Neural cell (in vitro differentiated cells): ENCODE data around the gene FAR2. TPM values are rescaled to one million over a fixed set of nuclear protein-coding genes. Genes with fewer than 3 reads are reported as not detected.
"Not testable (repeated sequence)": the region's sequence is repeated elsewhere in the genome, so short reads cannot be mapped to it uniquely, and the experiment has no call there.

ENCODE experiments used
- H2AFZ ChIP-seq: fragments of 200-600, 300-800 bp; sonication (generic), shearing (Covaris generic); 2 replicates; pipeline ENCODE4 v1.6.0; 2014; ENCODE audit warnings: low read depth, mild to moderate bottlenecking, antibody characterized with exemption, low read length, moderate library complexity
- H3F3A ChIP-seq: fragments of 200-600 bp; shearing (Covaris generic); 2 replicates; pipeline ENCODE4 v1.6.1; 2016; ENCODE audit warnings: mild to moderate bottlenecking, moderate library complexity, mixed read lengths, antibody characterized with exemption, low read length; ENCODE audit not compliant: insufficient read depth, poor library complexity, severe bottlenecking
- H3K27ac ChIP-seq: fragments of 200-600, 300-800 bp; sonication (generic), shearing (Covaris generic); 2 replicates; pipeline ENCODE4 v1.5.1; 2014; ENCODE audit warnings: mild to moderate bottlenecking, low read length, moderate library complexity
- H3K27me3 ChIP-seq: fragments of 300-800, 200-600 bp; sonication (generic), shearing (Covaris generic); 2 replicates; pipeline ENCODE4 v1.6.0; 2014; ENCODE audit warnings: mild to moderate bottlenecking, low read depth, low read length, moderate library complexity; ENCODE audit not compliant: insufficient read depth
- H3K36me3 ChIP-seq: fragments of 300-800, 200-600 bp; sonication (generic), shearing (Covaris generic); 2 replicates; pipeline ENCODE4 v1.5.1; 2014; ENCODE audit warnings: mild to moderate bottlenecking, antibody characterized with exemption, low read length, moderate library complexity; ENCODE audit not compliant: insufficient read depth
- H3K4me2 ChIP-seq: fragments of 300-800, 200-600 bp; sonication (generic), shearing (Covaris generic); 2 replicates; pipeline ENCODE4 v1.6.0; 2014; ENCODE audit warnings: mild to moderate bottlenecking, low read length
- H3K4me3 ChIP-seq: fragments of 300-800, 200-600 bp; sonication (generic), shearing (Covaris generic); 2 replicates; pipeline ENCODE4 v1.5.1; 2014; ENCODE audit warnings: mild to moderate bottlenecking, low read length, moderate library complexity
- H3K79me2 ChIP-seq: fragments of 200-600 bp; shearing (Covaris generic); replicated peaks from 2 replicates; pipeline ENCODE4 v1.6.0; 2014; ENCODE audit warnings: mild to moderate bottlenecking, low read length, moderate library complexity; ENCODE audit not compliant: insufficient read depth
- H3K9ac ChIP-seq: fragments of 300-800, 200-600 bp; sonication (generic), shearing (Covaris generic); 2 replicates; pipeline ENCODE4 v1.6.1; 2016; ENCODE audit warnings: mild to moderate bottlenecking, low read length, mixed read lengths
- H3K9me2 ChIP-seq: fragments of 200-600 bp; shearing (Covaris generic); 2 replicates; pipeline ENCODE4 v1.6.1; 2016; ENCODE audit warnings: mild to moderate bottlenecking, low read length, mixed read lengths; ENCODE audit not compliant: insufficient read depth
- H3K9me3 ChIP-seq: fragments of 200-600, 300-800 bp; sonication (generic), shearing (Covaris generic); 2 replicates; pipeline ENCODE4 v1.6.1; 2016; ENCODE audit warnings: mild to moderate bottlenecking, mixed run types, low read length, moderate library complexity, mixed read lengths
- H4K20me1 ChIP-seq: fragments of 200-600 bp; shearing (Covaris generic); 2 replicates; pipeline ENCODE4 v1.6.1; 2016; ENCODE audit warnings: mild to moderate bottlenecking, mixed run types; ENCODE audit not compliant: insufficient read depth
- EP300 ChIP-seq: fragments of 450-650 bp; conservative IDR thresholded peaks from 2 replicates; pipeline ENCODE4 v1.6.1; 2014; ENCODE audit warnings: antibody characterized with exemption, mild to moderate bottlenecking, moderate library complexity; ENCODE audit not compliant: poor library complexity, severe bottlenecking
- EZH2 ChIP-seq: fragments of 200-600, 300-800 bp; shearing (Covaris generic), sonication (generic); IDR thresholded peaks from 2 replicates; pipeline ENCODE4 v1.6.1; 2014; ENCODE audit warnings: antibody characterized with exemption, low read length, borderline replicate concordance, mild to moderate bottlenecking; ENCODE audit not compliant: insufficient read depth, poor library complexity, severe bottlenecking
- MXI1 ChIP-seq: fragments of 450-650 bp; conservative IDR thresholded peaks from 2 replicates; pipeline ENCODE4 v1.6.1; 2014; ENCODE audit warnings: antibody characterized with exemption, mild to moderate bottlenecking; ENCODE audit not compliant: poor library complexity, severe bottlenecking
- POLR2AphosphoS5 ChIP-seq: IDR thresholded peaks from 2 replicates; pipeline ENCODE4 v1.6.1; 2012
- RAD21 ChIP-seq: fragments of 450-650 bp; conservative IDR thresholded peaks from 2 replicates; pipeline ENCODE4 v1.6.1; 2014; ENCODE audit warnings: antibody characterized with exemption, mild to moderate bottlenecking, moderate library complexity
- SMC3 ChIP-seq: fragments of 450-650 bp; conservative IDR thresholded peaks from 2 replicates; pipeline ENCODE4 v1.6.1; 2014; ENCODE audit warnings: antibody characterized with exemption, mild to moderate bottlenecking, moderate library complexity; ENCODE audit not compliant: poor library complexity
- TAF1 ChIP-seq: IDR thresholded peaks from 2 replicates; pipeline ENCODE4 v1.6.1; 2012; ENCODE audit warnings: low read depth
- polyA plus RNA-seq: library from polyadenylated mRNA; depleted of rRNA; stranded (reverse); fragments of >200 nt; gene quantifications from 2 replicates; pipeline ENCODE4 v1.2.3, GENCODE V29; 2014
- TF ChIP-seq, protein P1 (sequence below): IDR thresholded peaks from 2 replicates; pipeline ENCODE4 v1.6.1; 2012; ENCODE audit warnings: borderline replicate concordance
- TF ChIP-seq, protein P2 (sequence below): fragments of 450-650 bp; IDR thresholded peaks from 2 replicates; pipeline ENCODE4 v1.5.1; 2014; ENCODE audit warnings: antibody characterized with exemption, mild to moderate bottlenecking, moderate library complexity; ENCODE audit not compliant: poor library complexity, severe bottlenecking

The FAR2 gene
- polyA plus RNA-seq, 1 donor from 2014 or later = 0.99 TPM

DNA sequence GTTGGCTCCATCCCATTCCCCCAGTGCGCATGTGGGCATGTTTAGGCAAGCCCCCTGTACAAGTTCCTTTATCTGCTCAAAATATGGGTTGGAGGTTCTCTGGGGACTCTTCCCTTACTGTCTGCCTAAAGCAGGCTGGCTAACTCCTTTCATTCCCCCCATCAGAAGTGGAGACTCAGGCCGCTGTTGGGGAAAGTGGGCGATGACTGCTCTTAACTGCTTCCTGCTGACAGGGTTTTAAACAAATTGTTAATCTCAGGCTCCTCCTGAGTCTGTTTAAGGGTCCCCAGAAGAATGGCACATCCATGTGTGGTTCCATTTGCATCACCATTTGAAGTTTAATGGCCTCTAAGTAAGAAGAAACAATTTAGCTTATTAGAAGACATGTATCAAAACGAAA, 15.4 kb upstream of the FAR2 start:
- no peaks in the 10 kb centered on the region for H4K20me1 ChIP-seq
- H3K4me2 ChIP-seq = no peak overlapping the region
- H3K27me3 ChIP-seq = no peaks in the 10 kb centered on the region
- H3K4me3 ChIP-seq = no peak overlapping the region
- no peaks in the 10 kb centered on the region for H3K9me3 ChIP-seq
- H3K36me3 ChIP-seq = no peaks in the 10 kb centered on the region
- no peaks in the 10 kb centered on the region for H3K79me2 ChIP-seq
- H3K9ac ChIP-seq = no peak overlapping the region
- H3K9me2 ChIP-seq = no peaks in the 10 kb centered on the region
- TF ChIP-seq TAF1 (no peak), POLR2AphosphoS5 (no peak), EZH2 (no peak), RAD21 (no peak), EP300 (no peak), SMC3 (no peak), MXI1 (no peak)
- TF ChIP-seq, protein P1, sequence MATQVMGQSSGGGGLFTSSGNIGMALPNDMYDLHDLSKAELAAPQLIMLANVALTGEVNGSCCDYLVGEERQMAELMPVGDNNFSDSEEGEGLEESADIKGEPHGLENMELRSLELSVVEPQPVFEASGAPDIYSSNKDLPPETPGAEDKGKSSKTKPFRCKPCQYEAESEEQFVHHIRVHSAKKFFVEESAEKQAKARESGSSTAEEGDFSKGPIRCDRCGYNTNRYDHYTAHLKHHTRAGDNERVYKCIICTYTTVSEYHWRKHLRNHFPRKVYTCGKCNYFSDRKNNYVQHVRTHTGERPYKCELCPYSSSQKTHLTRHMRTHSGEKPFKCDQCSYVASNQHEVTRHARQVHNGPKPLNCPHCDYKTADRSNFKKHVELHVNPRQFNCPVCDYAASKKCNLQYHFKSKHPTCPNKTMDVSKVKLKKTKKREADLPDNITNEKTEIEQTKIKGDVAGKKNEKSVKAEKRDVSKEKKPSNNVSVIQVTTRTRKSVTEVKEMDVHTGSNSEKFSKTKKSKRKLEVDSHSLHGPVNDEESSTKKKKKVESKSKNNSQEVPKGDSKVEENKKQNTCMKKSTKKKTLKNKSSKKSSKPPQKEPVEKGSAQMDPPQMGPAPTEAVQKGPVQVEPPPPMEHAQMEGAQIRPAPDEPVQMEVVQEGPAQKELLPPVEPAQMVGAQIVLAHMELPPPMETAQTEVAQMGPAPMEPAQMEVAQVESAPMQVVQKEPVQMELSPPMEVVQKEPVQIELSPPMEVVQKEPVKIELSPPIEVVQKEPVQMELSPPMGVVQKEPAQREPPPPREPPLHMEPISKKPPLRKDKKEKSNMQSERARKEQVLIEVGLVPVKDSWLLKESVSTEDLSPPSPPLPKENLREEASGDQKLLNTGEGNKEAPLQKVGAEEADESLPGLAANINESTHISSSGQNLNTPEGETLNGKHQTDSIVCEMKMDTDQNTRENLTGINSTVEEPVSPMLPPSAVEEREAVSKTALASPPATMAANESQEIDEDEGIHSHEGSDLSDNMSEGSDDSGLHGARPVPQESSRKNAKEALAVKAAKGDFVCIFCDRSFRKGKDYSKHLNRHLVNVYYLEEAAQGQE = no peak
- TF ChIP-seq, protein P2, sequence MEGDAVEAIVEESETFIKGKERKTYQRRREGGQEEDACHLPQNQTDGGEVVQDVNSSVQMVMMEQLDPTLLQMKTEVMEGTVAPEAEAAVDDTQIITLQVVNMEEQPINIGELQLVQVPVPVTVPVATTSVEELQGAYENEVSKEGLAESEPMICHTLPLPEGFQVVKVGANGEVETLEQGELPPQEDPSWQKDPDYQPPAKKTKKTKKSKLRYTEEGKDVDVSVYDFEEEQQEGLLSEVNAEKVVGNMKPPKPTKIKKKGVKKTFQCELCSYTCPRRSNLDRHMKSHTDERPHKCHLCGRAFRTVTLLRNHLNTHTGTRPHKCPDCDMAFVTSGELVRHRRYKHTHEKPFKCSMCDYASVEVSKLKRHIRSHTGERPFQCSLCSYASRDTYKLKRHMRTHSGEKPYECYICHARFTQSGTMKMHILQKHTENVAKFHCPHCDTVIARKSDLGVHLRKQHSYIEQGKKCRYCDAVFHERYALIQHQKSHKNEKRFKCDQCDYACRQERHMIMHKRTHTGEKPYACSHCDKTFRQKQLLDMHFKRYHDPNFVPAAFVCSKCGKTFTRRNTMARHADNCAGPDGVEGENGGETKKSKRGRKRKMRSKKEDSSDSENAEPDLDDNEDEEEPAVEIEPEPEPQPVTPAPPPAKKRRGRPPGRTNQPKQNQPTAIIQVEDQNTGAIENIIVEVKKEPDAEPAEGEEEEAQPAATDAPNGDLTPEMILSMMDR = no peak
- no peak overlapping the region for H3K27ac ChIP-seq
- H3F3A ChIP-seq = no peaks in the 10 kb centered on the region
- H2AFZ ChIP-seq = no peak overlapping the region

- H3K79me2 ChIP-seq, H3K9ac ChIP-seq, H3K36me3 ChIP-seq, H3K9me3 ChIP-seq, H3K27ac ChIP-seq, H3K27me3 ChIP-seq, H4K20me1 ChIP-seq, H3K4me3 ChIP-seq, H3K9me2 ChIP-seq, H3K4me2 ChIP-seq, H2AFZ ChIP-seq, H3F3A ChIP-seq: not testable (repeated sequence)
Measured at GRCh38 chr12:29138256-29138655, 10.8 kb upstream of the FAR2 start.

DNA sequence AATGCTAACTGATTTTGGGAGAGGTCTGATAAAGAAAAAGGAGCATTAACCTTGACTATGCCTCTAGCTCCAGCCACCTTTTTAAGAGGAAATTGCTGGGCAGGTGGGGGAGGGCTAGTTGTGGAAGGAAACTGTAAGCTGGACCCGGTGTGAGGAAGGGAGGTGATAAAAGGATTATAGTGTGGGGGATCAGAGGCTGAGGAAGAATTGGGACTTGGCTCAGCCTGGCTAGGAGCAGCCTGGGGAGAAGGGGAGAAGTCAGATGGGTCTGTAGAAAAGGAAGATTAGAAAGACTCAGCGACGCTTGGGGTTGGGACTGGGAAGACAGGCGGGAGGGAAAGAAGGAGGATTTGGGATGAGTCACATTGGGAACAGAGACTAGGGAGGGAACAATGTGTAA, 10.2 kb upstream of the FAR2 start:
- H2AFZ ChIP-seq = not testable (repeated sequence)

More for the DNA sequence above, 10.2 kb upstream of the FAR2 start:
- not testable (repeated sequence) for H3K9me2 ChIP-seq, H3K9me3 ChIP-seq, H3K27me3 ChIP-seq, H3K4me2 ChIP-seq, H4K20me1 ChIP-seq, H3K79me2 ChIP-seq, H3K9ac ChIP-seq, H3K27ac ChIP-seq, H3F3A ChIP-seq, H3K36me3 ChIP-seq, H3K4me3 ChIP-seq
